Pancreas (tissue), 10 donors: ENCODE data around the gene PKP2. TPM values are rescaled to one million over a fixed set of nuclear protein-coding genes. Genes with fewer than 3 reads are reported as not detected.

Experiments
- ATAC-seq, 4 donors: fragments of 200-7000 bp; cut with Tn5 transposase; one replicate each; pipeline versions ENCODE4 v1.8.0 to v1.9.1; 2020; ENCODE audit warnings: mild to moderate bottlenecking in 4 of 4, moderate library complexity in 4 of 4
- DNase-seq, 6 donors: peaks; one replicate each; pipeline ENCODE4 v3.0.0-alpha.2; 2020
- FAIRE-seq: peaks from 2 replicates; lab custom pipeline; 2012; peaks lifted over from hg19 to GRCh38; lab: Jason Lieb, UNC
- H3K27ac ChIP-seq, 4 donors: fragments of 200-600 bp; sonication (generic); 1 replicate in 3 of 4; 2 replicates in 1 of 4; pipeline versions ENCODE4 v1.5.0 to v1.8.0; 2020
- H3K27me3 ChIP-seq, 4 donors: fragments of 200-600 bp; one replicate each; pipeline ENCODE4 v1.8.0; 2021
- H3K36me3 ChIP-seq, 3 donors: fragments of 200-600 bp; sonication (generic) in 1 of 3; one replicate each; pipeline versions ENCODE4 v1.5.0 to v1.8.0; 2020 to 2021
- H3K4me1 ChIP-seq, 3 donors: fragments of 200-600 bp; one replicate each; pipeline ENCODE4 v1.8.0; 2021
- H3K4me3 ChIP-seq, 4 donors: fragments of 200-600 bp; sonication (generic) in 2 of 4; one replicate each; pipeline versions ENCODE4 v1.5.0 to v1.8.0; 2020 to 2021
- H3K9me3 ChIP-seq, 4 donors: fragments of 200-600 bp; one replicate each; pipeline ENCODE4 v1.8.0; 2021
- CTCF ChIP-seq, 4 donors: fragments of 200-600 bp; sonication (generic) in 3 of 4; IDR thresholded peaks; one replicate each; pipeline versions ENCODE4 v1.5.0 to v1.8.0; 2021; ENCODE audit warnings: antibody characterized with exemption in 4 of 4
- WGBS, 2 donors: extraction: QIAGEN DNeasy Blood & Tissue Kit; methylation state at CpG; one replicate each; pipeline ENCODE4 v1.1.7; 2013; 5-methylcytosine and 5-hydroxymethylcytosine counted together
- intact Hi-C, 3 donors: fragments of 100-400 bp; cut with DNase I; formaldehyde crosslinking; loops; one replicate each; pipeline versions ENCODE4 v1.11.1 to v1.14.2; 2022
- polyA plus RNA-seq, 2 donors: library from polyadenylated mRNA; stranded (reverse); fragments of 200-250 nt; gene quantifications; one replicate each; pipeline ENCODE4 v1.2.3, GENCODE V29; 2013
- total RNA-seq, 6 donors: library from RNA; stranded (reverse); fragmentation: NEBNext Ultra II Directional in 4 of 6; extraction: Animal tissue kit (Norgen Biotek cat#: 25700) in 4 of 6; gene quantifications; one replicate each; pipeline versions ENCODE4 v1.2.1 to v1.2.4, GENCODE V29; 2021 to 2023
- donor health status: healthy with polysubstance abuse.
- donor health status: DM: no; HTN: no; CAD: no; lungs with moderate emphysema.
- donor health status: DM: no; HTN: no; CAD: no.
- donor health status: control.
- donor health status: control.
- donor health status: Bipolar disorder and iron deficiency.
- donor health status: DM: yes; HTN: yes; CAD: no.
- donor health status: DM: no; HTN: no; CAD: no.
- donor health status: DM: no; HTN: no; CAD: no.
- donor health status: DM: yes; HTN: yes; CAD: no.

Gene PKP2
- total and polyA plus RNA-seq, 8 donors, result 4.9 to 22.7 (median 12.3) TPM

DNA sequence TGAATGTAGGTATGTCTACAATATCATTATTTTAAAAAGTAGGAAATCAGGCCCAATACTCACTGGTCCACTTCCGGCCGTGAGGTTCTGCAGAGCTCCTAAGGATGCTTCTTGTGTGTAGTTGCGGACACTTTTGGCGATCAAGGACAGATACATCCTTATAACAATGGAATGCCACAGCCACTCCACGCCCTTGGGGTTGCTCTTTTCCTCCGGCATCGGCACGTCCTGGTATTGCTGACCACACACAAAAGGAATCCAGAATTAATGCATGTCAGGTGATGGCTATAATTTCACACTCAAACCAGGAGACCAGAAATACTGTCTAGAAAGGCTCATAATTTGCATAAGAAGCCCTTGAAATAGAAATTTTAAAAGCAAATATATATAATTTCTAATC, 75.3 kb downstream of the PKP2 start:
- ATAC-seq (no peak), FAIRE-seq (no peak), DNase-seq (no peak)
- intact Hi-C loops, result no loop called here
- no peaks in the 10 kb centered on the region for H3K27me3 ChIP-seq
- no peak for TF ChIP-seq CTCF (IDR thresholded peaks at IDR 0.05)
- peak overlapping the region in 1 of 4 donors; percentile 48 for H3K27ac ChIP-seq
- peaks cover 0 to 9% (median 0%) of the 10 kb centered on the region in 3 donors for H3K36me3 ChIP-seq
- no peaks in the 10 kb centered on the region for H3K9me3 ChIP-seq
- H3K4me1 ChIP-seq, result no peaks in the 10 kb centered on the region
- WGBS, 2 donors, result 81 to 83% methylated on average over 8 of the region's 8 CpGs
- no peak overlapping the region for H3K4me3 ChIP-seq

GRCh38 chr12:32820376-32820931, 76.1 kb downstream of the PKP2 start:
- Histone ChIP-seq H3K27ac (no peak overlapping the region), H3K4me1 (no peaks in the 10 kb centered on the region), H3K27me3 (no peaks in the 10 kb centered on the region), H3K36me3 (peaks cover 0 to 9% (median 0%) of the 10 kb centered on the region in 3 donors), H3K9me3 (no peaks in the 10 kb centered on the region), H3K4me3 (no peak overlapping the region)
- ATAC-seq (no peak), FAIRE-seq (no peak), DNase-seq (no peak)
- 80 to 87% methylated on average over 2 of the region's 2 CpGs for WGBS, 2 donors
- no peak for TF ChIP-seq CTCF (IDR thresholded peaks at IDR 0.05)
- intact Hi-C loops, result no loop called here

GRCh38 chr12:32819424-32819823, 77.2 kb downstream of the PKP2 start:
- no peak for DNase-seq
- H3K4me1 ChIP-seq, result no peaks in the 10 kb centered on the region
- no peak for FAIRE-seq
- no peak overlapping the region for H3K4me3 ChIP-seq
- no peaks in the 10 kb centered on the region for H3K27me3 ChIP-seq
- peaks cover 0 to 9% (median 0%) of the 10 kb centered on the region in 3 donors for H3K36me3 ChIP-seq
- TF ChIP-seq CTCF (IDR thresholded peaks at IDR 0.05), result no peak
- H3K27ac ChIP-seq, result no peak overlapping the region
- no peak for ATAC-seq
- no peaks in the 10 kb centered on the region for H3K9me3 ChIP-seq
- intact Hi-C loops, result no loop called here

GRCh38 chr12:32811686-32812392, 84.7 kb downstream of the PKP2 start:
- FAIRE-seq, result no peak
- 95 to 96% methylated on average over 7 of the region's 7 CpGs for WGBS, 2 donors
- H3K36me3 ChIP-seq, result no peaks in the 10 kb centered on the region
- no peaks in the 10 kb centered on the region for H3K4me1 ChIP-seq
- H3K9me3 ChIP-seq, result no peaks in the 10 kb centered on the region
- DNase-seq, result no peak
- intact Hi-C loops, result no loop called here
- H3K27me3 ChIP-seq, result no peaks in the 10 kb centered on the region
- no peak for ATAC-seq
- no peak overlapping the region for H3K27ac ChIP-seq
- no peak overlapping the region for H3K4me3 ChIP-seq
- TF ChIP-seq CTCF (IDR thresholded peaks at IDR 0.05), result no peak

- H3K27me3 ChIP-seq, result no peaks in the 10 kb centered on the region
- intact Hi-C loops, result no loop called here
- H3K9me3 ChIP-seq, result no peaks in the 10 kb centered on the region
- no peaks in the 10 kb centered on the region for H3K4me1 ChIP-seq
- no peak overlapping the region for H3K4me3 ChIP-seq
- TF ChIP-seq CTCF (IDR thresholded peaks at IDR 0.05), result no peak
- no peaks in the 10 kb centered on the region for H3K36me3 ChIP-seq
- DNase-seq (no peak), FAIRE-seq (no peak), ATAC-seq (no peak)
- 100% methylated on average over 1 of the region's 1 CpG for WGBS, 2 donors
- no peak overlapping the region for H3K27ac ChIP-seq
Observed at GRCh38 chr12:32809846-32810245, 86.7 kb downstream of the PKP2 start.
